B cell (primary cell): ENCODE results near the gene GFI1B. TPM values are rescaled to one million over a fixed set of nuclear protein-coding genes. Genes with fewer than 3 reads are reported as not detected.

Experiments
- polyA plus RNA-seq: library from polyadenylated mRNA; depleted of rRNA; stranded (reverse); fragments of >200 nt; gene quantifications from 2 replicates; pipeline ENCODE4 v1.2.3, GENCODE V29; 2012
- small RNA-seq: library from RNA; depleted of rRNA; stranded (forward); fragments of <200 nt; gene quantifications from one replicate; pipeline ENCODE3, GENCODE V24; 2012; ENCODE audit warnings: low replicate concordance, low read depth; ENCODE audit not compliant: insufficient read length
- total RNA-seq, 2 donors: library from RNA; stranded (reverse); fragments of 120-200 nt in 1 of 2; gene quantifications; 1 replicate in 1 of 2; 2 replicates in 1 of 2; pipeline versions ENCODE4 v1.2.3 to v1.2.4, GENCODE V29; 2013 to 2022

The GFI1B gene
- total and polyA plus RNA-seq, 2 donors (not counting 1 experiment from before 2014, with no cell fraction given), result 0.09 TPM; not detected in 1

Small RNAs within 50 kb of the gene (small RNA-seq; reads per million reads assigned to genes)
- gene AL593851.1 (not detected), gene MIR548AW (not detected), gene RNU7-21P (not detected)

Other genes starting within 250 kb of the GFI1B start
- 1.9 and 4.4 TPM in 2 replicates for gene AK8, start 100.4 kb upstream of the GFI1B start, total RNA-seq
- 1.8 and 8.6 TPM in 2 replicates for gene AK8, start 100.4 kb upstream of the GFI1B start, polyA plus RNA-seq
- gene SPACA9, start 99.8 kb upstream of the GFI1B start, total RNA-seq, result 2.4 and 2.8 TPM in 2 replicates
- gene SPACA9, start 99.8 kb upstream of the GFI1B start, polyA plus RNA-seq, result 2.9 and 4.5 TPM in 2 replicates
- gene TSC1, start 34.1 kb upstream of the GFI1B start, total RNA-seq, result 102 and 108 TPM in 2 replicates
- 34.4 and 45.6 TPM in 2 replicates for gene TSC1, start 34.1 kb upstream of the GFI1B start, polyA plus RNA-seq
- gene GTF3C5, start 52.3 kb downstream of the GFI1B start, total RNA-seq, result 77.3 and 80.5 TPM in 2 replicates
- 91.2 and 101 TPM in 2 replicates for gene GTF3C5, start 52.3 kb downstream of the GFI1B start, polyA plus RNA-seq
- 0.57 and 0.61 TPM in 2 replicates for gene CEL, start 83.3 kb downstream of the GFI1B start, total RNA-seq
- gene CEL, start 83.3 kb downstream of the GFI1B start, polyA plus RNA-seq, result 0.51 and 0.75 TPM in 2 replicates
- 55.7 and 62.4 TPM in 2 replicates for gene RALGDS, start 142.5 kb downstream of the GFI1B start, total RNA-seq
- 87.9 and 88.0 TPM in 2 replicates for gene RALGDS, start 142.5 kb downstream of the GFI1B start, polyA plus RNA-seq
- gene GBGT1, start 185.2 kb downstream of the GFI1B start, total RNA-seq, result 52.7 and 57.9 TPM in 2 replicates
- gene GBGT1, start 185.2 kb downstream of the GFI1B start, polyA plus RNA-seq, result 15.2 and 19.6 TPM in 2 replicates
- not detected in 2 replicates for gene OBP2B, start 230.6 kb downstream of the GFI1B start, total RNA-seq
- gene OBP2B, start 230.6 kb downstream of the GFI1B start, polyA plus RNA-seq, result not detected in 2 replicates